Transverse colon (tissue), 4 donors: ENCODE measurements around the gene ZFP1.
A peak's percentile ranks its signal among the peaks of the same experiment; 100 is the strongest.

Source experiments
- POLR2AphosphoS5 ChIP-seq, 3 donors: sonication (generic); formaldehyde crosslinking; IDR thresholded peaks; one replicate each; pipeline ENCODE4 v1.6.1; 2016; ENCODE audit warnings: antibody characterized with exemption in 3 of 3
- TF ChIP-seq, protein P1 (sequence below), 5 experiments: fragments of 200-600 bp in 3 of 5; fragments of 450-650 bp in 2 of 5; sonication (generic) in 3 of 5; IDR thresholded peaks; 1 replicate in 2 of 5; 2 replicates in 3 of 5; pipeline ENCODE4 v1.5.1; 2016 to 2017; ENCODE audit warnings: antibody characterized with exemption in 5 of 5, inconsistent platforms in 3 of 5, mild to moderate bottlenecking in 2 of 5, moderate library complexity in 1 of 5

GRCh38 chr16:75116081-75116910 lies 32.0 kb upstream of the ZFP1 start, which contains the start of gene LDHD:
- TF ChIP-seq, protein P1, sequence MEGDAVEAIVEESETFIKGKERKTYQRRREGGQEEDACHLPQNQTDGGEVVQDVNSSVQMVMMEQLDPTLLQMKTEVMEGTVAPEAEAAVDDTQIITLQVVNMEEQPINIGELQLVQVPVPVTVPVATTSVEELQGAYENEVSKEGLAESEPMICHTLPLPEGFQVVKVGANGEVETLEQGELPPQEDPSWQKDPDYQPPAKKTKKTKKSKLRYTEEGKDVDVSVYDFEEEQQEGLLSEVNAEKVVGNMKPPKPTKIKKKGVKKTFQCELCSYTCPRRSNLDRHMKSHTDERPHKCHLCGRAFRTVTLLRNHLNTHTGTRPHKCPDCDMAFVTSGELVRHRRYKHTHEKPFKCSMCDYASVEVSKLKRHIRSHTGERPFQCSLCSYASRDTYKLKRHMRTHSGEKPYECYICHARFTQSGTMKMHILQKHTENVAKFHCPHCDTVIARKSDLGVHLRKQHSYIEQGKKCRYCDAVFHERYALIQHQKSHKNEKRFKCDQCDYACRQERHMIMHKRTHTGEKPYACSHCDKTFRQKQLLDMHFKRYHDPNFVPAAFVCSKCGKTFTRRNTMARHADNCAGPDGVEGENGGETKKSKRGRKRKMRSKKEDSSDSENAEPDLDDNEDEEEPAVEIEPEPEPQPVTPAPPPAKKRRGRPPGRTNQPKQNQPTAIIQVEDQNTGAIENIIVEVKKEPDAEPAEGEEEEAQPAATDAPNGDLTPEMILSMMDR (IDR thresholded peaks at IDR 0.05): no peak
- TF ChIP-seq POLR2AphosphoS5 (IDR thresholded peaks at IDR 0.05): peak; percentile 79 to 96 (median 95)
